SK-N-MC (cell line): ENCODE results near the gene CDCA3.

Experiments
- EZH2 ChIP-seq: fragments of 200-600 bp; sonication (generic); IDR thresholded peaks from one replicate; pipeline ENCODE4 v1.6.1; 2017; ENCODE audit warnings: antibody characterized with exemption
- POLR2AphosphoS5 ChIP-seq: IDR thresholded peaks from 2 replicates; pipeline ENCODE4 v1.6.1; 2012; ENCODE audit warnings: mild to moderate bottlenecking, low read depth, low read length, borderline replicate concordance

- TF ChIP-seq EZH2 (no peak), POLR2AphosphoS5 (peak; percentile 72)
These were observed 20.2 kb upstream of the CDCA3 start for GRCh38 chr12:6871052-6871957.
